A673 (cell line): ENCODE measurements around the gene PLPPR3.

Source experiments
- CTCF ChIP-seq: fragments of 300-800, 200-600 bp; sonication (generic); conservative IDR thresholded peaks from 2 replicates; pipeline ENCODE4 v1.5.1; 2017; ENCODE audit warnings: low read depth, mild to moderate bottlenecking, antibody characterized with exemption, low read length, moderate library complexity, mixed read lengths
- EZH2 ChIP-seq: fragments of 200-600 bp; sonication (generic); IDR thresholded peaks from 2 replicates; pipeline ENCODE4 v1.6.1; 2017; ENCODE audit warnings: borderline replicate concordance, low read depth, mild to moderate bottlenecking, mixed read lengths, antibody characterized with exemption, low read length; ENCODE audit not compliant: poor library complexity, severe bottlenecking

- peak; percentile 51 for TF ChIP-seq CTCF
- no peak for TF ChIP-seq EZH2
Measured at GRCh38 chr19:771332-771785, 50.4 kb downstream of the PLPPR3 start.
